ENCODE measurements around the gene FYB2. TPM values are rescaled to one million over a fixed set of nuclear protein-coding genes. Genes with fewer than 3 reads are reported as not detected.

FYB2 gene, protein sequence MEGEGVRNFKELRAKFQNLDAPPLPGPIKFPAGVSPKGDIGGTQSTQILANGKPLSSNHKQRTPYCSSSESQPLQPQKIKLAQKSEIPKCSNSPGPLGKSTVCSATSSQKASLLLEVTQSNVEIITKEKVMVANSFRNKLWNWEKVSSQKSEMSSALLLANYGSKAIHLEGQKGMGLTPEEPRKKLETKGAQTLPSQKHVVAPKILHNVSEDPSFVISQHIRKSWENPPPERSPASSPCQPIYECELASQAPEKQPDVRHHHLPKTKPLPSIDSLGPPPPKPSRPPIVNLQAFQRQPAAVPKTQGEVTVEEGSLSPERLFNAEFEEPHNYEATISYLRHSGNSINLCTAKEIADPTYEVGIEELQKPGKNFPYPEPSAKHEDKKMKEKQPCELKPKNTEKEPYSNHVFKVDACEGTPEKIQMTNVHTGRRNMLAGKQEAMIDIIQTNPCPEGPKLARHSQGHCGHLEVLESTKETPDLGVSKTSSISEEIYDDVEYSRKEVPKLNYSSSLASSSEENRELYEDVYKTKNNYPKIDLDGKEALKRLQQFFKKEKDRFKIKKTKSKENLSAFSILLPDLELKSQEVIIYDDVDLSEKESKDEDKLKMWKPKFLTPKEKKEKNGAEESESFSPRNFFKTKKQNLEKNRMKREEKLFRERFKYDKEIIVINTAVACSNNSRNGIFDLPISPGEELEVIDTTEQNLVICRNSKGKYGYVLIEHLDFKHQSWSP
- total RNA-seq (2021) (not detected in 2 replicates), Bru-seq, nascent RNA (not detected), BruChase-seq, experiment 1, labeled RNA remaining after a 2-hour chase (percentile 5 among the genes with signal in this experiment), BruChase-seq, experiment 2, labeled RNA remaining after a 6-hour chase (percentile 1 among the genes with signal in this experiment)
- long read RNA-seq, result 0 reads

DNA sequence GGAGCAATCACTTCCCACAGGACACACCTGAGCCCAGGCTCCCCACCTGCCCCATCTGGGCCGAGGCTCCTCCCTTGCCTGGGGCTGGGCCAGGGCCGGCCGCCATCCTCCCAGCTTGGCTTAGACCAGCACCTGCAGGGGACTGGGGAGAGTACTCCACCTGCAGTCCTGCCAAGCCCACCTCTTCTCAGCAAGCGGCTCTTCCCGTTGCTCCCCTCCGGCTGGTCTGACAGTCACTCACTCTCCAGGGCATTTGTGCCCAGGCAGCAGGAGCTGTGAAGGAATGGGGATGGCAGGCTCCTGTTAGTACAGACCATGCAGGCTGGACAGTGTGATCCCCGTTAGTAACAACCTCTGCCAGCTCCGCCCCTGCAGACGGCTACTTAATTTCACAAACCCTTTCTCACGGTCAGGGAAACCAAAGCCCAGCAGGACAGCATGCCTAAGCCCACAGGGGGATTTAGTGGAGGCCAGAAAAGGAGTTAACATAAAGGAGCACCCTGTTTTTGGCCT, at the start of gene FYB2:
Gene FYB2, minus strand, starts transcription at position 18 of the 513 bp plus-strand sequence. CDS start 114 bp downstream, outside the sequence.
- H3K36me3 ChIP-seq (ENCODE audit: low read depth), result no peaks in the 10 kb centered on the region
- H3K4me3 ChIP-seq, result no peak within 1 kb of the TSS
- BruUV-seq (replicated peaks), result no TSS peak
- H3F3A ChIP-seq (ENCODE audit: insufficient read depth, low read depth), result no peaks in the 10 kb centered on the region
- no peaks in the 10 kb centered on the region for H4K20me1 ChIP-seq (ENCODE audit: insufficient read depth)
- no peak within 1 kb of the TSS for H3K4me2 ChIP-seq
- H3K4me1 ChIP-seq (replicated peaks; ENCODE audit: insufficient read depth), result peaks cover 12% of the 10 kb centered on the region; the same call in 1 of the 2 replicates
- ChIA-PET CTCF (no interaction called here), POLR2A (ENCODE audit: unreplicated experiment) (no interaction called here)
- H2AFZ ChIP-seq, result no peak within 1 kb of the TSS
- no peak for DNase-seq
- no peak for TF ChIP-seq EZH2 (IDR thresholded peaks at IDR 0.05; ENCODE audit: low read depth)
- intact Hi-C loops (cut with micrococcal nuclease; ENCODE audit: unreplicated experiment), result no loop called here
- H3K27ac ChIP-seq, result no peak within 1 kb of the TSS
- H3K9me3 ChIP-seq (ENCODE audit: insufficient read depth, low read depth), result no peaks in the 10 kb centered on the region; the same call in 1 of the 2 replicates
- H3K9me2 ChIP-seq (ENCODE audit: insufficient read depth), result no peaks in the 10 kb centered on the region
- no peaks in the 10 kb centered on the region for H3K27me3 ChIP-seq (ENCODE audit: insufficient read depth, low read depth)
- no peaks in the 10 kb centered on the region for H3K79me2 ChIP-seq (ENCODE audit: low read depth)

DNA sequence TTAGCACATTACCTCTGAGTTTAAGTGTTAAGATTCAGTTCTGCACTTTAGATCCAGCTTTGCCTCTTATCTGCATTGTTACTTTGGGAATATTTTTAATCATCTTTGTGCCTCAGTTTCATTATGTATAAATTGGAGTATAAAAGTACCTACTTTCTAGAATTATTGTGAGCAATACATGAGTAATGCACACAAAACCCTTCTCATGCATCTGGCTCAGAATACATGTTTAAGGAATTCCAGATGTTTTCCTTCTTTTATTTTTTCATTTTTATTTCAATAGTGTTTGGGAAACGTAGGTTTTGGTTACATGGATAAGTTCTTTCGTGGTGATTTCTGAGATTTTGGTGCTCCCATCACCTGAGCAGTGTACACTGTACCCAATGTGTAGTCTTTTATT, 49.6 kb upstream of the FYB2 start:
- no TSS peak for BruUV-seq (replicated peaks)
- no peaks in the 10 kb centered on the region for H3K9me2 ChIP-seq (ENCODE audit: insufficient read depth)
- H3K9me3 ChIP-seq (ENCODE audit: insufficient read depth, low read depth), result no peaks in the 10 kb centered on the region
- no peak for DNase-seq
- no peaks in the 10 kb centered on the region for H3K36me3 ChIP-seq (ENCODE audit: low read depth)
- H3K79me2 ChIP-seq (ENCODE audit: low read depth), result no peaks in the 10 kb centered on the region
- no peak overlapping the region for H2AFZ ChIP-seq
- TF ChIP-seq, protein P1, sequence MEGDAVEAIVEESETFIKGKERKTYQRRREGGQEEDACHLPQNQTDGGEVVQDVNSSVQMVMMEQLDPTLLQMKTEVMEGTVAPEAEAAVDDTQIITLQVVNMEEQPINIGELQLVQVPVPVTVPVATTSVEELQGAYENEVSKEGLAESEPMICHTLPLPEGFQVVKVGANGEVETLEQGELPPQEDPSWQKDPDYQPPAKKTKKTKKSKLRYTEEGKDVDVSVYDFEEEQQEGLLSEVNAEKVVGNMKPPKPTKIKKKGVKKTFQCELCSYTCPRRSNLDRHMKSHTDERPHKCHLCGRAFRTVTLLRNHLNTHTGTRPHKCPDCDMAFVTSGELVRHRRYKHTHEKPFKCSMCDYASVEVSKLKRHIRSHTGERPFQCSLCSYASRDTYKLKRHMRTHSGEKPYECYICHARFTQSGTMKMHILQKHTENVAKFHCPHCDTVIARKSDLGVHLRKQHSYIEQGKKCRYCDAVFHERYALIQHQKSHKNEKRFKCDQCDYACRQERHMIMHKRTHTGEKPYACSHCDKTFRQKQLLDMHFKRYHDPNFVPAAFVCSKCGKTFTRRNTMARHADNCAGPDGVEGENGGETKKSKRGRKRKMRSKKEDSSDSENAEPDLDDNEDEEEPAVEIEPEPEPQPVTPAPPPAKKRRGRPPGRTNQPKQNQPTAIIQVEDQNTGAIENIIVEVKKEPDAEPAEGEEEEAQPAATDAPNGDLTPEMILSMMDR (conservative IDR thresholded peaks at IDR 0.05), result no peak
- TF ChIP-seq EZH2 (IDR thresholded peaks at IDR 0.05; ENCODE audit: low read depth), result no peak
- no peaks in the 10 kb centered on the region for H3F3A ChIP-seq (ENCODE audit: insufficient read depth, low read depth)
- no peak overlapping the region for H3K4me2 ChIP-seq
- no peaks in the 10 kb centered on the region for H4K20me1 ChIP-seq (ENCODE audit: insufficient read depth)
- intact Hi-C loops (cut with micrococcal nuclease; ENCODE audit: unreplicated experiment), result no loop called here
- H3K4me1 ChIP-seq (replicated peaks; ENCODE audit: insufficient read depth), result no peaks in the 10 kb centered on the region
- ChIA-PET CTCF (no interaction called here), POLR2A (ENCODE audit: unreplicated experiment) (no interaction called here)
- H3K27ac ChIP-seq, result no peak overlapping the region
- peaks cover 26% of the 10 kb centered on the region for H3K27me3 ChIP-seq (ENCODE audit: insufficient read depth, low read depth)
- H3K4me3 ChIP-seq, result no peak overlapping the region

DNA sequence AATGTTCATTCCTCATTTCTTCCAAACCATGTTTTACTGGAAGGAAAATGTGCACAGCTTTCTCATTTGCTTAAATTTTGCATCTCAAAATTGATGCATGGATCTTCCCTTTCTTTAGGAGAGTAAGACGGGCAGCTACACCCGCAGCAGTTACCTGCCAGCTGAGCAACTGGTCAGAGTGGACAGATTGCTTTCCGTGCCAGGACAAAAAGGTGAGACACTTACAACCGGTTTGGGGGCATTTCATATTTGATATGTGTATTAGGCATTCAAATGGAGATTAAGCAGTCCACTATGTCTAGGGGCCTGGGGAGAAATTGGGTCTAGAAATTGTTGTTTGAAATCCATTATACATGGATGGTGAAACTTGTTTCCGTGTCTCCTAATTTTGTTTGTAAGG, 48.3 kb upstream of the FYB2 start:
- DNase-seq, result peak; percentile 10 to 62
- H3K4me3 ChIP-seq, result no peak overlapping the region
- H3F3A ChIP-seq (ENCODE audit: insufficient read depth, low read depth), result no peaks in the 10 kb centered on the region
- BruUV-seq (replicated peaks), result no TSS peak
- H3K36me3 ChIP-seq (ENCODE audit: low read depth), result no peaks in the 10 kb centered on the region
- POLR2A ChIA-PET (ENCODE audit: unreplicated experiment), result no interaction called here
- CTCF ChIA-PET, result no interaction called here
- H3K79me2 ChIP-seq (ENCODE audit: low read depth), result no peaks in the 10 kb centered on the region
- no peaks in the 10 kb centered on the region for H3K9me3 ChIP-seq (ENCODE audit: insufficient read depth, low read depth)
- TF ChIP-seq EZH2 (IDR thresholded peaks at IDR 0.05; ENCODE audit: low read depth), result no peak
- TF ChIP-seq, protein P1 (conservative IDR thresholded peaks at IDR 0.05), result no peak
- intact Hi-C loops (cut with micrococcal nuclease; ENCODE audit: unreplicated experiment), result no loop called here
- no peak overlapping the region for H2AFZ ChIP-seq
- H3K4me1 ChIP-seq (replicated peaks; ENCODE audit: insufficient read depth), result no peaks in the 10 kb centered on the region
- no peaks in the 10 kb centered on the region for H3K9me2 ChIP-seq (ENCODE audit: insufficient read depth)
- H4K20me1 ChIP-seq (ENCODE audit: insufficient read depth), result no peaks in the 10 kb centered on the region
- no peak overlapping the region for H3K4me2 ChIP-seq
- H3K27me3 ChIP-seq (ENCODE audit: insufficient read depth, low read depth), result peaks cover 28% of the 10 kb centered on the region
- no peak overlapping the region for H3K27ac ChIP-seq
